Measurements from ENCODE around the gene WFDC2.

The WFDC2 gene

GRCh38 chr20:45510242-45510862, 40.8 kb downstream of the WFDC2 start:
- no peak for ATAC-seq
- TF ChIP-seq ZNF8 (CRISPR knock-in tag; IDR thresholded peaks at IDR 0.05) (no peak), ARNTL (CRISPR knock-in tag; IDR thresholded peaks at IDR 0.05; ENCODE audit: borderline replicate concordance, low read depth) (no peak), ISL1 (CRISPR knock-in tag; IDR thresholded peaks at IDR 0.05) (peak; percentile 88), POU6F1 (CRISPR knock-in tag; IDR thresholded peaks at IDR 0.05; ENCODE audit: borderline replicate concordance, low read depth) (no peak), ZC3H10 (CRISPR knock-in tag; IDR thresholded peaks at IDR 0.05) (no peak)

GRCh38 chr20:45515147-45515913, 45.8 kb downstream of the WFDC2 start, which contains the start of gene SPINT3:
TSS of gene SPINT3 (minus strand) at chr20:45515622. CDS start at chr20:45515608, 14 bp downstream.
- no peak for ATAC-seq
- no peak for TF ChIP-seq RARB (CRISPR knock-in tag; IDR thresholded peaks at IDR 0.05)
- TF ChIP-seq ZC3H10 (CRISPR knock-in tag; IDR thresholded peaks at IDR 0.05) = no peak
- no peak for TF ChIP-seq CREB5 (CRISPR knock-in tag; IDR thresholded peaks at IDR 0.05; ENCODE audit: low read depth)
- TF ChIP-seq BACH2 (CRISPR knock-in tag; IDR thresholded peaks at IDR 0.05; ENCODE audit: borderline replicate concordance) = no peak
- TF ChIP-seq ZFP30 (CRISPR knock-in tag; IDR thresholded peaks at IDR 0.05) = no peak
- no peak for TF ChIP-seq TSHZ2 (CRISPR knock-in tag; IDR thresholded peaks at IDR 0.05)
- no peak for TF ChIP-seq SNAI2 (CRISPR knock-in tag; IDR thresholded peaks at IDR 0.05)
- no peak for TF ChIP-seq ZNF565 (CRISPR knock-in tag; conservative IDR thresholded peaks at IDR 0.05; ENCODE audit: low read depth)
- no peak for TF ChIP-seq TOX (CRISPR knock-in tag; IDR thresholded peaks at IDR 0.05; ENCODE audit: borderline replicate concordance)
- TF ChIP-seq ZFP3 (CRISPR knock-in tag; IDR thresholded peaks at IDR 0.05) = no peak
- TF ChIP-seq CSDC2 (CRISPR knock-in tag; IDR thresholded peaks at IDR 0.05) = no peak
- no peak for TF ChIP-seq OSR1 (CRISPR knock-in tag; IDR thresholded peaks at IDR 0.05)
- TF ChIP-seq POU6F1 (CRISPR knock-in tag; IDR thresholded peaks at IDR 0.05; ENCODE audit: borderline replicate concordance, low read depth) = no peak
- TF ChIP-seq ZNF70 (CRISPR knock-in tag; IDR thresholded peaks at IDR 0.05) = no peak
- no peak for TF ChIP-seq ISL1 (CRISPR knock-in tag; IDR thresholded peaks at IDR 0.05)
- TF ChIP-seq PATZ1 (CRISPR knock-in tag; IDR thresholded peaks at IDR 0.05; ENCODE audit: borderline replicate concordance) = no peak
- TF ChIP-seq GLIS3 (CRISPR knock-in tag; IDR thresholded peaks at IDR 0.05) = no peak
- no peak for TF ChIP-seq TCF4 (CRISPR knock-in tag; IDR thresholded peaks at IDR 0.05; ENCODE audit: borderline replicate concordance)

Measured in SK-N-SH treated with all-trans-retinoic acid at 6 μM for 48 hours (cell line).